ENCODE measurements around the gene TPSB2.

- TF ChIP-seq CTCF (IDR thresholded peaks at IDR 0.05; ENCODE audit: borderline replicate concordance, extremely low read depth, low read length, poor library complexity, severe bottlenecking) = no peak
- TF ChIP-seq EZH2 (IDR thresholded peaks at IDR 0.05; ENCODE audit: borderline replicate concordance, low read depth, low read length, severe bottlenecking) = no peak
Measured at GRCh38 chr16:1197237-1197866, 32.6 kb downstream of the TPSB2 start.
